WTC11 (cell line): ENCODE measurements around the gene EIF6. TPM values are rescaled to one million over a fixed set of nuclear protein-coding genes. Genes with fewer than 3 reads are reported as not detected.

Experiments used
- ATAC-seq: fragments of 200-7000 bp; cut with Tn5 transposase; 2 replicates; pipeline ENCODE4 v1.10.0; 2021; ENCODE audit warnings: mild to moderate bottlenecking, moderate library complexity
- CTCF ChIA-PET: fragments of 300-600 bp; sonication (Branson Sonifier 250); formaldehyde crosslinking; loops from one replicate; lab custom pipeline; 2021; ENCODE audit warnings: antibody characterized with exemption; lab: Charles Lee
- POLR2A ChIA-PET: fragments of 350-600 bp; sonication (Branson Sonifier 250); formaldehyde crosslinking; loops from one replicate; lab custom pipeline; 2021; ENCODE audit warnings: antibody characterized with exemption; lab: Charles Lee
- DNase-seq: peaks from one replicate; pipeline ENCODE4 v3.0.0; 2021; ENCODE audit warnings: low spot score
- H3K27ac Mint-ChIP-seq: 2 replicates; pipeline ENCODE4 v1.8.0; 2021; ENCODE audit warnings: mixed read lengths
- H3K27me3 Mint-ChIP-seq: 2 replicates; pipeline ENCODE4 v1.8.0; 2021; ENCODE audit warnings: low read depth, mild to moderate bottlenecking, moderate library complexity, mixed read lengths
- H3K36me3 Mint-ChIP-seq: 2 replicates; pipeline ENCODE4 v1.8.0; 2021; ENCODE audit warnings: mixed read lengths
- H3K4me1 Mint-ChIP-seq: 2 replicates; pipeline ENCODE4 v1.8.0; 2022; ENCODE audit warnings: mixed read lengths
- H3K4me3 Mint-ChIP-seq: 2 replicates; pipeline ENCODE4 v1.8.0; 2021; ENCODE audit warnings: mild to moderate bottlenecking, moderate library complexity, mixed read lengths
- H3K9me3 Mint-ChIP-seq: 2 replicates; pipeline ENCODE4 v1.8.0; 2021; ENCODE audit warnings: mixed read lengths
- ATF1 ChIP-seq: sonication (generic); formaldehyde crosslinking; IDR thresholded peaks from 2 replicates; pipeline ENCODE4 v1.8.1; 2023; ENCODE audit warnings: mild to moderate bottlenecking, moderate library complexity, missing genetic modification reagents
- CBFB ChIP-seq: sonication (generic); formaldehyde crosslinking; IDR thresholded peaks from 2 replicates; pipeline ENCODE4 v1.8.1; 2022; ENCODE audit warnings: mild to moderate bottlenecking, low read depth, missing genetic modification reagents
- CDX4 ChIP-seq: fragments of 250-450 bp; sonication (Bioruptor Pico); IDR thresholded peaks from 2 replicates; pipeline ENCODE4 v1.9.0; 2021; ENCODE audit warnings: moderate library complexity, mild to moderate bottlenecking, inconsistent platforms, borderline replicate concordance
- CREM ChIP-seq: sonication (generic); formaldehyde crosslinking; IDR thresholded peaks from 2 replicates; pipeline ENCODE4 v1.8.1; 2022; ENCODE audit warnings: mild to moderate bottlenecking, missing genetic modification reagents, moderate library complexity
- E2F1 ChIP-seq: sonication (generic); formaldehyde crosslinking; IDR thresholded peaks from 2 replicates; pipeline ENCODE4 v1.8.0; 2022; ENCODE audit warnings: mild to moderate bottlenecking, missing genetic modification reagents
- EMX1 ChIP-seq: fragments of 250-450 bp; sonication (Bioruptor Pico); IDR thresholded peaks from 2 replicates; pipeline ENCODE4 v1.8.0; 2021; ENCODE audit warnings: mild to moderate bottlenecking
- GTF2I ChIP-seq: fragments of 250-450 bp; sonication (Bioruptor Pico); conservative IDR thresholded peaks from 2 replicates; pipeline ENCODE4 v1.4.0; 2021; ENCODE audit warnings: mild to moderate bottlenecking
- MAX ChIP-seq: sonication (generic); formaldehyde crosslinking; IDR thresholded peaks from 2 replicates; pipeline ENCODE4 v1.8.0; 2022; ENCODE audit warnings: mild to moderate bottlenecking, missing genetic modification reagents
- NR3C1 ChIP-seq: sonication (generic); formaldehyde crosslinking; conservative IDR thresholded peaks from 2 replicates; pipeline ENCODE4 v1.8.1; 2023; ENCODE audit warnings: low read depth, mild to moderate bottlenecking, missing genetic modification reagents
- PRDM15 ChIP-seq: sonication (generic); formaldehyde crosslinking; IDR thresholded peaks from 2 replicates; pipeline ENCODE4 v1.8.0; 2022; ENCODE audit warnings: missing genetic modification reagents
- RELA ChIP-seq: sonication (generic); formaldehyde crosslinking; IDR thresholded peaks from 2 replicates; pipeline ENCODE4 v1.8.1; 2022; ENCODE audit warnings: missing genetic modification reagents, mild to moderate bottlenecking, borderline replicate concordance
- SMAD4 ChIP-seq: sonication (generic); formaldehyde crosslinking; IDR thresholded peaks from 2 replicates; pipeline ENCODE4 v1.8.0; 2022; ENCODE audit warnings: mild to moderate bottlenecking, missing genetic modification reagents
- TCF7 ChIP-seq: sonication (generic); formaldehyde crosslinking; IDR thresholded peaks from 2 replicates; pipeline ENCODE4 v1.8.0; 2022; ENCODE audit warnings: mild to moderate bottlenecking, low read depth, missing genetic modification reagents, moderate library complexity
- ZNF219 ChIP-seq: sonication (generic); formaldehyde crosslinking; IDR thresholded peaks from 2 replicates; pipeline ENCODE4 v1.8.0; 2023; ENCODE audit warnings: missing genetic modification reagents, mild to moderate bottlenecking, borderline replicate concordance
- ZNF281 ChIP-seq: sonication (generic); formaldehyde crosslinking; IDR thresholded peaks from 2 replicates; pipeline ENCODE4 v1.8.0; 2023; ENCODE audit warnings: mild to moderate bottlenecking, missing genetic modification reagents
- ZNF317 ChIP-seq: sonication (generic); formaldehyde crosslinking; IDR thresholded peaks from 2 replicates; pipeline ENCODE4 v1.8.1; 2023; ENCODE audit warnings: low read depth, mild to moderate bottlenecking, moderate library complexity, missing genetic modification reagents, borderline replicate concordance
- ZNF423 ChIP-seq: fragments of 250-450 bp; sonication (Bioruptor Pico); IDR thresholded peaks from 2 replicates; pipeline ENCODE4 v2.1.2; 2022; ENCODE audit warnings: mild to moderate bottlenecking, moderate library complexity
- ZNF425 ChIP-seq: fragments of 250-450 bp; sonication (Bioruptor Pico); conservative IDR thresholded peaks from 2 replicates; pipeline ENCODE4 v1.9.0; 2021; ENCODE audit warnings: mild to moderate bottlenecking
- ZNF512 ChIP-seq: sonication (generic); formaldehyde crosslinking; IDR thresholded peaks from 2 replicates; pipeline ENCODE4 v1.8.1; 2022; ENCODE audit warnings: missing genetic modification reagents, borderline replicate concordance
- total RNA-seq: library from RNA; stranded (reverse); gene quantifications from 3 replicates; pipeline ENCODE4 v1.2.3, GENCODE V29; 2021

The EIF6 gene
- total RNA-seq, 1 experiment from 2014 or later = 157 TPM

- TF ChIP-seq GTF2I = no peak
- TF ChIP-seq ZNF512 = no peak
- no peak for TF ChIP-seq NR3C1 (CRISPR knock-in tag)
- no peak for TF ChIP-seq EMX1 (CRISPR knock-in tag)
- no peak for TF ChIP-seq RELA (CRISPR knock-in tag)
- TF ChIP-seq MAX (CRISPR knock-in tag) = no peak
- no peak for TF ChIP-seq ZNF281 (CRISPR knock-in tag)
- TF ChIP-seq PRDM15 (CRISPR knock-in tag) = no peak
Observed at GRCh38 chr20:35295058-35295457, 10.5 kb upstream of the EIF6 start (continued).

- TF ChIP-seq CDX4 (CRISPR knock-in tag) (no peak), ATF1 (CRISPR knock-in tag) (no peak), ZNF425 (CRISPR knock-in tag) (no peak), ZNF317 (CRISPR knock-in tag) (no peak), TCF7 (CRISPR knock-in tag) (no peak), RELA (CRISPR knock-in tag) (no peak), ZNF423 (CRISPR knock-in tag) (no peak), E2F1 (CRISPR knock-in tag) (no peak), CBFB (no peak), SMAD4 (no peak), ZNF219 (CRISPR knock-in tag) (no peak), CREM (CRISPR knock-in tag) (no peak), NR3C1 (CRISPR knock-in tag) (no peak)
- TF ChIP-seq, all 79 proteins: peak for 0
- ChIA-PET POLR2A (no interaction called here), CTCF (interaction anchor here (2.0 kb wide), 1 partner anchor 10 kb away, joined by 11 read pairs; no protein-coding TSS in a partner anchor)
- ATAC-seq = no peak
- peaks cover 5% of the 10 kb centered on the region; the same call in 1 of the 2 replicates for H3K4me1 Mint-ChIP-seq
- H3K4me3 Mint-ChIP-seq = no peak overlapping the region
- H3K36me3 Mint-ChIP-seq = no peaks in the 10 kb centered on the region
- H3K27ac Mint-ChIP-seq = no peak overlapping the region
- DNase-seq = no peak
- H3K27me3 Mint-ChIP-seq = peaks cover 4% of the 10 kb centered on the region
- no peaks in the 10 kb centered on the region for H3K9me3 Mint-ChIP-seq
Observed at GRCh38 chr20:35294293-35294685, 9.7 kb upstream of the EIF6 start.
